Airway epithelial cell (primary cell): Measurements from ENCODE around the gene TMEM31. TPM values are rescaled to one million over a fixed set of nuclear protein-coding genes. Genes with fewer than 3 reads are reported as not detected.

Experiments
- total RNA-seq: library from RNA; depleted of rRNA; stranded (reverse); fragments of >200 nt; gene quantifications from 2 replicates; pipeline ENCODE4 v1.2.3, GENCODE V29; 2015

TMEM31 gene
- not detected in 2 replicates for total RNA-seq

GRCh38 chrX:103710609-103711008 lies at the start of gene TMEM31:
Gene TMEM31 (plus strand): TSS chrX:103710909. CDS start chrX:103712259, 1,350 bp downstream.

GRCh38 chrX:103686199-103687072 lies 24.3 kb upstream of the TMEM31 start, which contains the start of gene MORF4L2:
Gene MORF4L2 (minus strand): TSS chrX:103686699. CDS start chrX:103677027, 9,672 bp downstream.

Other genes with a start within 250 kb of the TMEM31 start
- 0.14 TPM in 1 of 2 replicates, not detected in the other for gene RAB40A, start 191.4 kb upstream of the TMEM31 start, total RNA-seq
- gene TCEAL4, start 125.4 kb upstream of the TMEM31 start, total RNA-seq: 31.9 and 32.8 TPM in 2 replicates
- gene TCEAL3, start 102.9 kb upstream of the TMEM31 start, total RNA-seq: 12.0 and 12.3 TPM in 2 replicates
- gene TCEAL1, start 81.9 kb upstream of the TMEM31 start, total RNA-seq: 10.3 and 15.7 TPM in 2 replicates
- gene MORF4L2, start 24.2 kb upstream of the TMEM31 start, total RNA-seq: 309 and 319 TPM in 2 replicates
- gene PLP1, start 65.9 kb downstream of the TMEM31 start, total RNA-seq: not detected in 2 replicates
- 0.07 and 0.19 TPM in 2 replicates for gene RAB9B, start 121.3 kb downstream of the TMEM31 start, total RNA-seq